ENCODE data around the gene GRIK1.

GRIK1 gene

DNA sequence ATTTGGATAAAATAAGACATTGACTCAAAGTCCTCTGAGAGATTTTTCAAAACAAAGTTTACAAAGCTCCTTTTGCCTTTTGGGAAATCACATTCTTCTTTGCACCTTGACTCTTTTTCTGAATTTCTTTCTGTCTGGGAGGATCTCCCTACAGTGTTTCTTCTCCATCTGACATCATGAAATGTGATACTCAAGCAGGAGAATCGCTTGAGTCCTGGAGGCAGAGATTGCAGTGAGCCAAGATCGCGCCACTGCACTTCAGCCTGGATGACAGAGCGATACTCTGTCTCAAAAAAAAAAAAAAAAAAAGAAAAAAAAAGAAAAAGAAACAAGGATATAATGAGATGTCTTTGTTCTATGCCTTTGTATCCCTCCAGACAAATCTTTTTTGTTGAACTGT is 13.3 kb upstream of the GRIK1 start:
- Histone ChIP-seq H3K4me2 (ENCODE audit: low read length) (no peak overlapping the region), H3K27ac (ENCODE audit: low read depth, low read length, poor library complexity, severe bottlenecking) (no peak overlapping the region), H3K9me3 (ENCODE audit: low read length) (no peaks in the 10 kb centered on the region), H3K4me3 (ENCODE audit: low read depth, low read length, poor library complexity, severe bottlenecking) (no peak overlapping the region), H3K36me3 (ENCODE audit: insufficient read depth, low read length) (no peaks in the 10 kb centered on the region), H3K9me2 (ENCODE audit: low read depth, low read length) (no peaks in the 10 kb centered on the region), H4K20me1 (ENCODE audit: insufficient read depth, low read length) (no peaks in the 10 kb centered on the region), H3K4me1 (ENCODE audit: insufficient read depth, low read length, severe bottlenecking) (no peaks in the 10 kb centered on the region), H3K9ac (ENCODE audit: low read length) (no peak overlapping the region), H3K79me2 (ENCODE audit: insufficient read depth, low read length) (no peaks in the 10 kb centered on the region), H3F3A (ENCODE audit: insufficient read depth, low read length) (no peaks in the 10 kb centered on the region), H2AFZ (ENCODE audit: low read length) (no peak overlapping the region), H3K27me3 (ENCODE audit: insufficient read depth, low read length) (no peaks in the 10 kb centered on the region)
- TF ChIP-seq EZH2 (IDR thresholded peaks at IDR 0.05; ENCODE audit: borderline replicate concordance, low read length) (no peak), CTCF (IDR thresholded peaks at IDR 0.05; ENCODE audit: low read length) (no peak)

GRCh38 chr21:29951911-29952310 is 12.1 kb upstream of the GRIK1 start:
- Histone ChIP-seq H3K27ac (ENCODE audit: low read depth, low read length, poor library complexity, severe bottlenecking) (no peak overlapping the region), H4K20me1 (ENCODE audit: insufficient read depth, low read length) (no peaks in the 10 kb centered on the region), H3K36me3 (ENCODE audit: insufficient read depth, low read length) (no peaks in the 10 kb centered on the region), H3K27me3 (ENCODE audit: insufficient read depth, low read length) (no peaks in the 10 kb centered on the region), H3K4me3 (ENCODE audit: low read depth, low read length, poor library complexity, severe bottlenecking) (no peak overlapping the region), H3K4me2 (ENCODE audit: low read length) (no peak overlapping the region), H3K9me2 (ENCODE audit: low read depth, low read length) (no peaks in the 10 kb centered on the region), H3F3A (ENCODE audit: insufficient read depth, low read length) (no peaks in the 10 kb centered on the region), H3K4me1 (ENCODE audit: insufficient read depth, low read length, severe bottlenecking) (no peaks in the 10 kb centered on the region), H3K9ac (ENCODE audit: low read length) (no peak overlapping the region), H3K79me2 (ENCODE audit: insufficient read depth, low read length) (no peaks in the 10 kb centered on the region), H3K9me3 (ENCODE audit: low read length) (no peaks in the 10 kb centered on the region), H2AFZ (ENCODE audit: low read length) (no peak overlapping the region)
- TF ChIP-seq EZH2 (IDR thresholded peaks at IDR 0.05; ENCODE audit: borderline replicate concordance, low read length) (no peak), CTCF (IDR thresholded peaks at IDR 0.05; ENCODE audit: low read length) (no peak)

DNA sequence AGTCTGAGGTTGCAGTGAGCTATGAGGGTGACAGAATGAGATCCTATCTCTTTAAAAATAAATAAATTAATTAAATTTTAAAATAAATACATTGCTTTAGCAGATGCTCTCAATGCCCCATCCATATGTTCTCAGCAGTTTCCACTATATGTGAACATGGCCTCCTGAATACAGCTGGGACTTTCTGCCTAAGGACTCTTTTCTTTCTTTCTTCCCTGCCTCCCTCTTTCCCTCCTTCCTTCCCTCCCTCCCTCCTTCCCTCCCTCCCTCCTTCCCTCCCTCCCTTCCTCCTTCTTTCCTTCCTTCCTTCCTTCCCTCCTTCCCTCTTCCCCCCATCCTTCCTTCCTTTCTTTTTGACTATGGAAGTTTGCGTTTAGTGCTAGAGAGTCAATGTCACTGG is 10.2 kb upstream of the GRIK1 start:
- no peak overlapping the region for H3K4me2 ChIP-seq (ENCODE audit: low read length)
- H3K27me3 ChIP-seq (ENCODE audit: insufficient read depth, low read length) = no peaks in the 10 kb centered on the region
- no peak overlapping the region for H3K27ac ChIP-seq (ENCODE audit: low read depth, low read length, poor library complexity, severe bottlenecking)
- no peak overlapping the region for H3K9ac ChIP-seq (ENCODE audit: low read length)
- no peaks in the 10 kb centered on the region for H3K36me3 ChIP-seq (ENCODE audit: insufficient read depth, low read length)
- no peaks in the 10 kb centered on the region for H3K9me2 ChIP-seq (ENCODE audit: low read depth, low read length)
- no peak overlapping the region for H3K4me3 ChIP-seq (ENCODE audit: low read depth, low read length, poor library complexity, severe bottlenecking)
- no peaks in the 10 kb centered on the region for H3K4me1 ChIP-seq (ENCODE audit: insufficient read depth, low read length, severe bottlenecking)
- H3F3A ChIP-seq (ENCODE audit: insufficient read depth, low read length) = no peaks in the 10 kb centered on the region
- no peaks in the 10 kb centered on the region for H4K20me1 ChIP-seq (ENCODE audit: insufficient read depth, low read length)
- no peak overlapping the region for H2AFZ ChIP-seq (ENCODE audit: low read length)
- TF ChIP-seq EZH2 (IDR thresholded peaks at IDR 0.05; ENCODE audit: borderline replicate concordance, low read length) (no peak), CTCF (IDR thresholded peaks at IDR 0.05; ENCODE audit: low read length) (no peak)
- H3K9me3 ChIP-seq (ENCODE audit: low read length) = no peaks in the 10 kb centered on the region
- no peaks in the 10 kb centered on the region for H3K79me2 ChIP-seq (ENCODE audit: insufficient read depth, low read length)
